ENCODE data around the gene NODAL. TPM values are rescaled to one million over a fixed set of nuclear protein-coding genes. Genes with fewer than 3 reads are reported as not detected.

The NODAL gene
- total RNA-seq, 1 experiment from 2014 or later, result 0.30 TPM

- H4K20me1 ChIP-seq (ENCODE audit: insufficient read depth), result no peaks in the 10 kb centered on the region
- ChIA-PET CTCF (interaction anchor here (1.1 kb wide), 1 partner anchor 31 kb away, joined by 3 read pairs; no protein-coding TSS in a partner anchor), POLR2A (no interaction called here), RAD21 (ENCODE audit: low non-redundant PET in 1 of 2, low total read pairs in 2 of 2, uncharacterized antibody in 2 of 2, unreplicated experiment in 2 of 2) (no interaction called here)
- no peak overlapping the region for H3K4me2 ChIP-seq (ENCODE audit: low read length)
- no peak overlapping the region for H2AFZ ChIP-seq (ENCODE audit: low read depth, low read length, poor library complexity, severe bottlenecking)
- no peaks in the 10 kb centered on the region for H3K9me3 ChIP-seq (ENCODE audit: control insufficient read depth in 1 of 2, insufficient read depth in 1 of 2, low read depth in 1 of 2, low read length in 2 of 2)
- intact Hi-C loops (cut with micrococcal nuclease), result no loop called here
- TF ChIP-seq ZNF274 (IDR thresholded peaks at IDR 0.05; ENCODE audit: low read depth, low read length), result no peak
- 0 out of 2 replicates have a peak, but pooled peaks have one; percentile 11 for TF ChIP-seq RAD21 (IDR thresholded peaks at IDR 0.05; ENCODE audit: low read depth)
- no peak overlapping the region for H3K4me3 ChIP-seq (replicated peaks in 1 of 2; ENCODE audit: low read depth in 1 of 2, low read length in 2 of 2)
- H3K36me3 ChIP-seq (ENCODE audit: control insufficient read depth in 1 of 2, insufficient read depth in 2 of 2, low read length in 2 of 2), result peaks cover 5 to 8% of the 10 kb centered on the region in 2 experiments; a peak in 3 of 4 replicates
- DNase-seq (ENCODE audit: low read depth, low spot score) (no peak), ATAC-seq (peak; percentile 40)
- H3K4me1 ChIP-seq (ENCODE audit: control insufficient read depth in 1 of 2, insufficient read depth in 2 of 2, low read length in 2 of 2), result no peaks in the 10 kb centered on the region; a peak in 1 of 4 replicates
- H3K27ac ChIP-seq (ENCODE audit: low read depth, low read length), result no peak overlapping the region
- no peaks in the 10 kb centered on the region for H3K79me2 ChIP-seq (ENCODE audit: insufficient read depth, low read length)
- BruUV-seq (replicated peaks), result no TSS peak
- no peaks in the 10 kb centered on the region for H3K27me3 ChIP-seq (ENCODE audit: insufficient read depth, low read length)
- no peak overlapping the region for H3K9ac ChIP-seq (ENCODE audit: low read length)
- no peaks in the 10 kb centered on the region for H3K9me2 ChIP-seq (ENCODE audit: insufficient read depth)
Observed at GRCh38 chr10:70430493-70431445, 10.7 kb downstream of the NODAL start.

- Histone ChIP-seq H3K36me3 (ENCODE audit: control insufficient read depth in 1 of 2, insufficient read depth in 2 of 2, low read length in 2 of 2) (peaks cover 19 to 33% of the 10 kb centered on the region in 2 experiments), H3K4me3 (replicated peaks in 1 of 2; ENCODE audit: low read depth in 1 of 2, low read length in 2 of 2) (no peak overlapping the region), H3K27ac (ENCODE audit: low read depth, low read length) (no peak overlapping the region), H4K20me1 (ENCODE audit: insufficient read depth) (no peaks in the 10 kb centered on the region), H3K9me2 (ENCODE audit: insufficient read depth) (no peaks in the 10 kb centered on the region), H3K9ac (ENCODE audit: low read length) (no peak overlapping the region), H2AFZ (ENCODE audit: low read depth, low read length, poor library complexity, severe bottlenecking) (no peak overlapping the region), H3K4me2 (ENCODE audit: low read length) (no peak overlapping the region), H3K9me3 (ENCODE audit: control insufficient read depth in 1 of 2, insufficient read depth in 1 of 2, low read depth in 1 of 2, low read length in 2 of 2) (no peaks in the 10 kb centered on the region), H3K79me2 (ENCODE audit: insufficient read depth, low read length) (no peaks in the 10 kb centered on the region), H3K27me3 (ENCODE audit: insufficient read depth, low read length) (no peaks in the 10 kb centered on the region), H3K4me1 (ENCODE audit: control insufficient read depth in 1 of 2, insufficient read depth in 2 of 2, low read length in 2 of 2) (no peaks in the 10 kb centered on the region; a peak in 1 of 4 replicates)
- POLR2A ChIA-PET, result no interaction called here
- CTCF ChIA-PET, result no interaction called here
- BruUV-seq (replicated peaks), result no TSS peak
- DNase-seq (ENCODE audit: low read depth, low spot score) (no peak), ATAC-seq (no peak)
- intact Hi-C loops (cut with micrococcal nuclease), result no loop called here
- RAD21 ChIA-PET (ENCODE audit: low non-redundant PET in 1 of 2, low total read pairs in 2 of 2, uncharacterized antibody in 2 of 2, unreplicated experiment in 2 of 2), result no interaction called here
- no peak for TF ChIP-seq ZBTB33 (IDR thresholded peaks at IDR 0.05; ENCODE audit: extremely low read depth, insufficient replicate concordance, low read length)
- no peak for TF ChIP-seq EGR1 (IDR thresholded peaks at IDR 0.05; ENCODE audit: low read depth)
- TF ChIP-seq POLR2A (IDR thresholded peaks at IDR 0.05; ENCODE audit: borderline replicate concordance, extremely low read depth, insufficient read depth, insufficient read length), result no peak
- no peak for TF ChIP-seq EZH2phosphoT487 (IDR thresholded peaks at IDR 0.05; ENCODE audit: borderline replicate concordance)
- TF ChIP-seq, protein P1, sequence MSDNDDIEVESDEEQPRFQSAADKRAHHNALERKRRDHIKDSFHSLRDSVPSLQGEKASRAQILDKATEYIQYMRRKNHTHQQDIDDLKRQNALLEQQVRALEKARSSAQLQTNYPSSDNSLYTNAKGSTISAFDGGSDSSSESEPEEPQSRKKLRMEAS (IDR thresholded peaks at IDR 0.05), result no peak
- no peak for TF ChIP-seq CBX3 (IDR thresholded peaks at IDR 0.05; ENCODE audit: low read depth)
- TF ChIP-seq REST (IDR thresholded peaks at IDR 0.05; ENCODE audit: low read depth), result no peak
- TF ChIP-seq, protein P2, sequence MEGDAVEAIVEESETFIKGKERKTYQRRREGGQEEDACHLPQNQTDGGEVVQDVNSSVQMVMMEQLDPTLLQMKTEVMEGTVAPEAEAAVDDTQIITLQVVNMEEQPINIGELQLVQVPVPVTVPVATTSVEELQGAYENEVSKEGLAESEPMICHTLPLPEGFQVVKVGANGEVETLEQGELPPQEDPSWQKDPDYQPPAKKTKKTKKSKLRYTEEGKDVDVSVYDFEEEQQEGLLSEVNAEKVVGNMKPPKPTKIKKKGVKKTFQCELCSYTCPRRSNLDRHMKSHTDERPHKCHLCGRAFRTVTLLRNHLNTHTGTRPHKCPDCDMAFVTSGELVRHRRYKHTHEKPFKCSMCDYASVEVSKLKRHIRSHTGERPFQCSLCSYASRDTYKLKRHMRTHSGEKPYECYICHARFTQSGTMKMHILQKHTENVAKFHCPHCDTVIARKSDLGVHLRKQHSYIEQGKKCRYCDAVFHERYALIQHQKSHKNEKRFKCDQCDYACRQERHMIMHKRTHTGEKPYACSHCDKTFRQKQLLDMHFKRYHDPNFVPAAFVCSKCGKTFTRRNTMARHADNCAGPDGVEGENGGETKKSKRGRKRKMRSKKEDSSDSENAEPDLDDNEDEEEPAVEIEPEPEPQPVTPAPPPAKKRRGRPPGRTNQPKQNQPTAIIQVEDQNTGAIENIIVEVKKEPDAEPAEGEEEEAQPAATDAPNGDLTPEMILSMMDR (IDR thresholded peaks at IDR 0.05 in 2 of 3, conservative IDR thresholded peaks at IDR 0.05 in 1 of 3; ENCODE audit: borderline replicate concordance in 1 of 3, insufficient read depth in 1 of 3, low read depth in 2 of 3, low read length in 2 of 3), result no peak
Observed at GRCh38 chr10:70426823-70427222, 14.7 kb downstream of the NODAL start.

All from HCT116 (cell line).